K562 (cell line): ENCODE data around the gene PLIN5.

Experiments used
- AFF4 ChIP-seq: sonication (generic); formaldehyde crosslinking; IDR thresholded peaks from 2 replicates; pipeline ENCODE4 v1.8.0; 2023; ENCODE audit warnings: mild to moderate bottlenecking, missing genetic modification reagents
- CBFA2T2 ChIP-seq: fragments of 450-650 bp; conservative IDR thresholded peaks from 2 replicates; pipeline ENCODE4 v1.6.1; 2017; ENCODE audit warnings: mild to moderate bottlenecking
- POU5F1 ChIP-seq: fragments of 150-350 bp; IDR thresholded peaks from 2 replicates; pipeline ENCODE4 v1.6.1; 2014; ENCODE audit warnings: borderline replicate concordance, low read length, low read depth, mild to moderate bottlenecking; ENCODE audit not compliant: partially characterized antibody
- TAF1 ChIP-seq: IDR thresholded peaks from 2 replicates; pipeline ENCODE4 v1.6.1; 2011; ENCODE audit warnings: mild to moderate bottlenecking, low read length, moderate library complexity; ENCODE audit not compliant: insufficient read depth, control insufficient read depth, severe bottlenecking; ENCODE audit errors: extremely low read depth
- ZNF274 ChIP-seq: IDR thresholded peaks from 2 replicates; pipeline ENCODE4 v1.6.1; 2011; ENCODE audit warnings: low read depth, mild to moderate bottlenecking, low read length, moderate library complexity, borderline replicate concordance

- no peak for TF ChIP-seq TAF1
- no peak for TF ChIP-seq AFF4 (CRISPR knock-in tag)
- TF ChIP-seq ZNF274: no peak
- TF ChIP-seq CBFA2T2: no peak
- no peak for TF ChIP-seq POU5F1
These were observed 20.9 kb upstream of the PLIN5 start for GRCh38 chr19:4555657-4556561.
